B cell (primary cell): ENCODE measurements around the gene GPR18. TPM values are rescaled to one million over a fixed set of nuclear protein-coding genes. Genes with fewer than 3 reads are reported as not detected.

Source experiments
- ATAC-seq: fragments of 200-7000 bp; cut with Tn5 transposase; one replicate; pipeline ENCODE4 v1.10.0; 2021; ENCODE audit warnings: low read depth, mild to moderate bottlenecking, moderate number of reproducible peaks, moderate library complexity
- CTCF ChIA-PET: fragments of 350-600 bp; sonication (Branson Sonifier 250); formaldehyde crosslinking; loops from one replicate; lab custom pipeline; 2021; ENCODE audit warnings: antibody characterized with exemption, inconsistent platforms; lab: Charles Lee
- POLR2A ChIA-PET: fragments of 350-600 bp; sonication (Branson Sonifier 250); formaldehyde crosslinking; loops from one replicate; lab custom pipeline; 2021; ENCODE audit warnings: antibody characterized with exemption; lab: Charles Lee
- DNase-seq: peaks from one replicate; pipeline ENCODE4 v3.0.0; 2013
- H2AFZ ChIP-seq: 2 replicates; pipeline ENCODE4 v1.6.1; 2012; ENCODE audit warnings: mild to moderate bottlenecking, low read depth, low read length; ENCODE audit not compliant: insufficient read depth, poor library complexity, severe bottlenecking
- H3K27ac ChIP-seq, 2 donors: 1 replicate in 1 of 2; 2 replicates in 1 of 2; pipeline ENCODE4 v1.5.1; 2012 to 2013; ENCODE audit warnings: low read length in 2 of 2, mild to moderate bottlenecking in 2 of 2, moderate library complexity in 1 of 2
- H3K27me3 ChIP-seq, 4 experiments: fragments of 200-600 bp in 1 of 4; sonication (generic) in 1 of 4; replicated peaks in 1 of 4; 1 replicate in 2 of 4; 2 replicates in 2 of 4; pipeline versions ENCODE4 v1.6.1 to v1.7.0; 2013 to 2016; ENCODE audit warnings: low read length in 3 of 4, mild to moderate bottlenecking in 2 of 4, mixed read lengths in 1 of 4, moderate library complexity in 1 of 4; ENCODE audit not compliant: insufficient read depth in 4 of 4, control insufficient read depth in 3 of 4; ENCODE audit errors: control extremely low read depth in 1 of 4
- H3K36me3 ChIP-seq, 2 experiments: replicated peaks in 1 of 2; 1 replicate in 1 of 2; 2 replicates in 1 of 2; pipeline versions ENCODE4 v1.6.1 to v1.7.1; 2013; ENCODE audit warnings: low read length in 1 of 2; ENCODE audit not compliant: insufficient read depth in 2 of 2, control insufficient read depth in 1 of 2; ENCODE audit errors: control extremely low read depth in 1 of 2, extremely low read depth in 1 of 2
- H3K4me1 ChIP-seq, 2 donors: fragments of 200-600 bp in 1 of 2; sonication (generic) in 1 of 2; 1 replicate in 1 of 2; 2 replicates in 1 of 2; pipeline versions ENCODE4 v1.5.1 to v1.6.1; 2013 to 2017; ENCODE audit warnings: low read length in 2 of 2; ENCODE audit not compliant: control insufficient read depth in 2 of 2, insufficient read depth in 2 of 2
- H3K4me2 ChIP-seq: replicated peaks from 2 replicates; pipeline ENCODE3; 2012; ENCODE audit warnings: mild to moderate bottlenecking, low read depth, low read length; ENCODE audit not compliant: poor library complexity, severe bottlenecking
- H3K4me3 ChIP-seq, 5 experiments: fragments of 200-600 bp in 1 of 5; sonication (generic) in 1 of 5; 1 replicate in 3 of 5; 2 replicates in 2 of 5; pipeline versions ENCODE4 v1.5.1 to v1.7.0; 2011 to 2016; ENCODE audit warnings: low read length in 4 of 5, mild to moderate bottlenecking in 4 of 5, low read depth in 2 of 5, control low read depth in 1 of 5, moderate library complexity in 1 of 5; ENCODE audit not compliant: insufficient read depth in 1 of 5; ENCODE audit errors: control extremely low read depth in 1 of 5, extremely low read depth in 1 of 5
- H3K79me2 ChIP-seq: fragments of 200-600 bp; sonication (generic); one replicate; pipeline ENCODE4 v1.6.0; 2016; ENCODE audit warnings: low read length; ENCODE audit not compliant: control insufficient read depth, insufficient read depth
- H3K9ac ChIP-seq: fragments of 200-600 bp; sonication (generic); 2 replicates; pipeline ENCODE4 v1.6.1; 2017; ENCODE audit warnings: mild to moderate bottlenecking, low read length, moderate library complexity
- H3K9me3 ChIP-seq, 3 donors: one replicate each; pipeline versions ENCODE4 v1.6.1 to v1.7.1; 2013; ENCODE audit warnings: low read length in 2 of 3; ENCODE audit not compliant: control insufficient read depth in 2 of 3, insufficient read depth in 1 of 3; ENCODE audit errors: control extremely low read depth in 1 of 3
- H4K20me1 ChIP-seq: 2 replicates; pipeline ENCODE4 v1.6.0; 2012; ENCODE audit warnings: mild to moderate bottlenecking, low read length; ENCODE audit not compliant: insufficient read depth, control insufficient read depth, poor library complexity, severe bottlenecking
- H3K27ac Mint-ChIP-seq: one replicate; pipeline ENCODE4 v1.8.0; 2021; ENCODE audit warnings: mixed read lengths
- H3K27me3 Mint-ChIP-seq: one replicate; pipeline ENCODE4 v1.8.0; 2021; ENCODE audit warnings: mixed read lengths
- H3K4me1 Mint-ChIP-seq: one replicate; pipeline ENCODE4 v1.8.0; 2021; ENCODE audit warnings: mixed read lengths
- H3K4me3 Mint-ChIP-seq: one replicate; pipeline ENCODE4 v1.8.0; 2021; ENCODE audit warnings: mixed read lengths
- H3K9me3 Mint-ChIP-seq: one replicate; pipeline ENCODE4 v1.8.0; 2022; ENCODE audit warnings: mixed read lengths; ENCODE audit not compliant: insufficient read depth
- EZH2 ChIP-seq: IDR thresholded peaks from 2 replicates; pipeline ENCODE4 v1.6.1; 2012; ENCODE audit warnings: borderline replicate concordance, low read depth, mild to moderate bottlenecking, moderate library complexity, low read length; ENCODE audit not compliant: insufficient read depth, poor library complexity, severe bottlenecking
- WGBS: methylation state at CpG from one replicate; pipeline ENCODE4 v1.1.5; 2013; ENCODE audit warnings: missing lambda C conversion rate; ENCODE audit not compliant: insufficient coverage; 5-methylcytosine and 5-hydroxymethylcytosine counted together
- intact Hi-C: fragments of 100-400 bp; cut with micrococcal nuclease; formaldehyde crosslinking; loops from one replicate; pipeline ENCODE4 v1.10.0; 2022
- polyA plus RNA-seq: library from polyadenylated mRNA; depleted of rRNA; stranded (reverse); fragments of >200 nt; gene quantifications from 2 replicates; pipeline ENCODE4 v1.2.3, GENCODE V29; 2012
- total RNA-seq, 2 donors: library from RNA; stranded (reverse); fragments of 120-200 nt in 1 of 2; gene quantifications; 1 replicate in 1 of 2; 2 replicates in 1 of 2; pipeline versions ENCODE4 v1.2.3 to v1.2.4, GENCODE V29; 2013 to 2022
- TF ChIP-seq, protein P1 (sequence below): fragments of 200-600 bp; IDR thresholded peaks from one replicate; pipeline ENCODE4 v1.8.0; 2022; ENCODE audit warnings: antibody characterized with exemption, mild to moderate bottlenecking

GPR18 gene
- total and polyA plus RNA-seq, 2 donors (not counting 1 experiment from before 2014, with no cell fraction given) = 19.1 to 54.8 TPM

DNA sequence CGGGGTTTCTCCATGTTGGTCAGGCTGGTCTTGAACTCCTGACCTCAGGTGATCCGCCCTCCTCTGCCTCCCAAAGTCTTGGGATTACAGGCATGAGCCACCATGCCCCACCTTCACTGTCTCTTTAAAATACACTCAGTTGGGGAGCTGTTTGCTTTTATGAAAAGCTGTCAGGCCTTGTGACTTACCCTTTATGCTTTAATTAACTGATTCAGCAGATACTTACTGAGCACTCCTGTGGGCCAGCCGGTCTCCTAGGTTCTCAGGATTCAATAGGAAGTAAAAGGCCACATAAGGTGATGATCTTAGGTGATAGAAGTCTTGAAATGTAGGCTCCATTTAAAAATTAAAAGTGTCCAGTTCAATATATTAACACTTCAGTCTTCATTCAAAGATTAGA is 50.0 kb downstream of the GPR18 start:
- H4K20me1 ChIP-seq = peaks cover 88% of the 10 kb centered on the region
- no peak overlapping the region for H3K4me3 ChIP-seq
- Mint-ChIP-seq H3K4me3 (no peak overlapping the region), H3K27me3 (no peaks in the 10 kb centered on the region), H3K27ac (no peak overlapping the region), H3K4me1 (peaks cover 83% of the 10 kb centered on the region), H3K9me3 (no peaks in the 10 kb centered on the region)
- DNase-seq = no peak
- no peak overlapping the region for H3K4me2 ChIP-seq
- H3K4me1 ChIP-seq = peaks cover 52% of the 10 kb centered on the region in 2 donors
- no CpG with 5 or more reads among the region's 3 CpGs for WGBS
- H3K27ac ChIP-seq = no peak overlapping the region
- TF ChIP-seq, protein P1, sequence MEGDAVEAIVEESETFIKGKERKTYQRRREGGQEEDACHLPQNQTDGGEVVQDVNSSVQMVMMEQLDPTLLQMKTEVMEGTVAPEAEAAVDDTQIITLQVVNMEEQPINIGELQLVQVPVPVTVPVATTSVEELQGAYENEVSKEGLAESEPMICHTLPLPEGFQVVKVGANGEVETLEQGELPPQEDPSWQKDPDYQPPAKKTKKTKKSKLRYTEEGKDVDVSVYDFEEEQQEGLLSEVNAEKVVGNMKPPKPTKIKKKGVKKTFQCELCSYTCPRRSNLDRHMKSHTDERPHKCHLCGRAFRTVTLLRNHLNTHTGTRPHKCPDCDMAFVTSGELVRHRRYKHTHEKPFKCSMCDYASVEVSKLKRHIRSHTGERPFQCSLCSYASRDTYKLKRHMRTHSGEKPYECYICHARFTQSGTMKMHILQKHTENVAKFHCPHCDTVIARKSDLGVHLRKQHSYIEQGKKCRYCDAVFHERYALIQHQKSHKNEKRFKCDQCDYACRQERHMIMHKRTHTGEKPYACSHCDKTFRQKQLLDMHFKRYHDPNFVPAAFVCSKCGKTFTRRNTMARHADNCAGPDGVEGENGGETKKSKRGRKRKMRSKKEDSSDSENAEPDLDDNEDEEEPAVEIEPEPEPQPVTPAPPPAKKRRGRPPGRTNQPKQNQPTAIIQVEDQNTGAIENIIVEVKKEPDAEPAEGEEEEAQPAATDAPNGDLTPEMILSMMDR = no peak
- TF ChIP-seq EZH2 = no peak
- intact Hi-C loops = no loop called here
- ChIA-PET CTCF (interaction anchor here (1.2 to 13.6 kb wide), 2 partner anchors 59 to 99 kb away, joined by 3 to 349 read pairs; partner anchors contain the start of gene GPR183), POLR2A (no interaction called here)
- no peak for ATAC-seq
- peaks cover 0 to 34% of the 10 kb centered on the region in 2 experiments for H3K36me3 ChIP-seq
- H3K79me2 ChIP-seq = peaks cover 97% of the 10 kb centered on the region
- H3K27me3 ChIP-seq = no peaks in the 10 kb centered on the region
- H3K9ac ChIP-seq = no peak overlapping the region
- H2AFZ ChIP-seq = no peak overlapping the region
- no peaks in the 10 kb centered on the region for H3K9me3 ChIP-seq

DNA sequence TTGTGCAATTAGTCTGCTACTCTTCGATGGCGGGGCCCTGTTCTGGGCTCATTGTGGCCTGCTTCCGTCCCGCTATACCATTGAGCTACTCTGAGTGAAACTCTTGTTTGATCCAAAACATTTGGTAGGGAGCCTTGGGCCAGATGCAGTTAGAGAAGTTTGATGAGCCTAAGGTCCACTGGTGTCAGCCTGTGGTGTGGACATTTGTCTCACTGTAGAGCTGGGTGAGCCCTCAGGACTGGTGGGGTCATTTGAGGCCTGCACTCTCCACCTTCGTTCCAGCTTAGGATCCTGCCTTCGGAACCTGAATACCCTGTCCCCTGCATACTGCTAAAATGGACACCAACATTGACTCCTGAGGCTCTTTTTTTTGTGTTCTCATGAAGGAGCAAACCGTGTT is 50.7 kb downstream of the GPR18 start:
- no peak overlapping the region for H2AFZ ChIP-seq
- no peaks in the 10 kb centered on the region for H3K9me3 ChIP-seq
- DNase-seq (no peak), ATAC-seq (no peak)
- H3K4me3 Mint-ChIP-seq = no peak overlapping the region
- H3K9ac ChIP-seq = no peak overlapping the region
- 96% methylated on average over 5 of the region's 7 CpGs for WGBS
- H3K36me3 ChIP-seq = peaks cover 0 to 34% of the 10 kb centered on the region in 2 experiments
- peaks cover 85% of the 10 kb centered on the region for H3K4me1 Mint-ChIP-seq
- no peaks in the 10 kb centered on the region for H3K27me3 Mint-ChIP-seq
- peaks cover 95% of the 10 kb centered on the region for H3K79me2 ChIP-seq
- H3K27ac ChIP-seq = no peak overlapping the region
- no peak overlapping the region for H3K4me3 ChIP-seq
- no peaks in the 10 kb centered on the region for H3K9me3 Mint-ChIP-seq
- ChIA-PET POLR2A (no interaction called here), CTCF (interaction anchor here (0.8 to 13.6 kb wide), 5 partner anchors 24 to 230 kb away, joined by 3 to 349 read pairs (median 3); partner anchors contain the start of gene GPR183)
- no peaks in the 10 kb centered on the region for H3K27me3 ChIP-seq
- H3K4me2 ChIP-seq = no peak overlapping the region
- H3K27ac Mint-ChIP-seq = no peak overlapping the region
- peaks cover 56 to 57% of the 10 kb centered on the region in 2 donors for H3K4me1 ChIP-seq
- H4K20me1 ChIP-seq = peaks cover 85% of the 10 kb centered on the region
- TF ChIP-seq, protein P1 = no peak
- no peak for TF ChIP-seq EZH2
- intact Hi-C loops = no loop called here
